Stimulated activated CD8-positive, alpha-beta memory T cell treated with anti-CD3 and anti-CD28 coated beads, Interleukin-15, amount 100 ng/mL, for 24 hours (primary cell): ENCODE measurements around the gene RAE1.

Source experiments
- DNase-seq: peaks from one replicate; pipeline ENCODE4 v3.0.0-alpha.2; 2020; ENCODE audit warnings: low read depth

RAE1 gene

GRCh38 chr20:57372157-57372556, 21.1 kb downstream of the RAE1 start:
- DNase-seq = no peak

- no peak for DNase-seq
Observed at GRCh38 chr20:57372581-57373350, 21.7 kb downstream of the RAE1 start.

DNA sequence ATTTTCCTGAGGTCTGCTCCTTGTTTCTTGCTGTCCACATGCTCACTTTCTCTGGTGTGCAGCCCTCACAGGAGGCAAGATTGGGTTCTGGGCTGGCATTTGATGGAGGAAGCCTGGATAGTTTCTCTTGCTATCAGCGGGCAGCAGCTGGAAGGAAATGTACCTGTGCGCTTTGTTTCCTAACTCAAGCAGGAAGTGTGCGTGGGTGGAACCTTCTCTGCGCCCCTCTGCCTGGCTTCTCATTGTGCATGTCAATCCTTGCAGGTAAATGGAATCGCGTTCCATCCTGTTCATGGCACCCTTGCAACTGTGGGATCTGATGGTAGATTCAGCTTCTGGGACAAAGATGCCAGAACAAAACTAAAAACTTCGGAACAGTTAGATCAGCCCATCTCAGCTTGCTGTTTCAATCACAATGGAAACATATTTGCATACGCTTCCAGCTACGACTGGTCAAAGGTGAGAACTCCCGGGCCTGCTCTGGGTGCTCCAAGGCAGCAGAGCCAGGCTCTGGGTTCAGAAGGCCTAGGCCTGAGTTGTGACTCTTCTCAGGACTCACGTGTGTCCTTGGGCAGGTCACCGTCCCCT, 23.4 kb downstream of the RAE1 start:
- DNase-seq = no peak

DNA sequence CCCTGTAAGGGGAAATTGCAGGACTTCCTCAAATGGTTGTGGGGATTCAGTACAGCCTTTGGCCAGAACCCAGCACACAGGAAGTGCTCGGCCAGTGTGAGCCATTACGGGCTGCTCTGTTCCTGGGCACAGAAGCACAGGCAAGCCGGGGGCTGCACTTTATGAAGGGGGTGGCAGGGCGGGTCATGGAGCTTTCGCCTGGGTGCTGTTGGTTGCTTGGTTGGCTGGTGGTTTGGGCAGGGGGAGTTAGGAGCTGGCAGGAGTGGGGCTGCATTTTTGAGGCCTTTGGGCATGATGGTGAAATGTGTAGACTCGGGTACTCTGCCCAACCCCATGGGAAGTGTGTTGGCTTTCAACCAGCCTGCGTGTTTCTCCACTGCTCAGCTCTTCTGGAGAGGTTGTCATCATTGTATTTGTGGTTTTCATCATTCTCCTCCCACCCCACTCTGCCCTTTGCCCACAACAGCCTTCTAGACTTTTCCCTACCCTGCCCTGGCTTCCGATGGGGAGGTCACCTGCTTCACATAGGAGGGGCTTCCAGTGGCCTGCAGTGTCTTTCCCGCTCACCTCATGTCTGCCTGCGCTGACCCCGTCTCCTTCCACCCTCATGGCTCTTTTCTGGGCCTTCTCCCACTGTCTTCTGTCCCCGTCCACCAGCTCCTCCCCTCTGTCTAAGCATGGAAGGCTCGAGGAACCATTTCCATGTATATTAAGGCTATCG, 24.0 kb downstream of the RAE1 start:
- DNase-seq = no peak

- DNase-seq = no peak
Observed at GRCh38 chr20:57375652-57376230, 24.7 kb downstream of the RAE1 start.

GRCh38 chr20:57377350-57377749, 26.3 kb downstream of the RAE1 start:
- no peak for DNase-seq

- no peak for DNase-seq
Observed at GRCh38 chr20:57378107-57378506, 27.1 kb downstream of the RAE1 start.

GRCh38 chr20:57378646-57379262, 27.7 kb downstream of the RAE1 start:
- DNase-seq = no peak

DNA sequence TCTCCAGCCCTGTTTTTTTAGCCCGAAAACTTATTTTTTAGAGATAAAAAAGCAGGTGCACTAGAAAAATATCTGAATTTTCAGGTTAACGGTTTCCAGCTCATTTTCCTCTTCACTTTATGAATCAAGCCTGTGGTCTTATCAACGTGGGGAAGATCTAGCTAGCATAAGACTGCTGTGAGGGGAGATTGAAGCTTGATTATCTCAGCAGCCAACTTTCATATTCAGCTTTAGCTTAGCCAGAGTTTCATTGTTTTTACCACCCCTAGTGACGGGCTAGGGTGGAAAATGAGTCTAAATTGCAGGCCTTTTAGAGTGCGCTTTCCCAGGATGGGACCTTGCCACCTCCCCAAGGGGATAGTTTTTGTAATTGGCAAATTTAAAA, 28.2 kb downstream of the RAE1 start:
- no peak for DNase-seq

DNA sequence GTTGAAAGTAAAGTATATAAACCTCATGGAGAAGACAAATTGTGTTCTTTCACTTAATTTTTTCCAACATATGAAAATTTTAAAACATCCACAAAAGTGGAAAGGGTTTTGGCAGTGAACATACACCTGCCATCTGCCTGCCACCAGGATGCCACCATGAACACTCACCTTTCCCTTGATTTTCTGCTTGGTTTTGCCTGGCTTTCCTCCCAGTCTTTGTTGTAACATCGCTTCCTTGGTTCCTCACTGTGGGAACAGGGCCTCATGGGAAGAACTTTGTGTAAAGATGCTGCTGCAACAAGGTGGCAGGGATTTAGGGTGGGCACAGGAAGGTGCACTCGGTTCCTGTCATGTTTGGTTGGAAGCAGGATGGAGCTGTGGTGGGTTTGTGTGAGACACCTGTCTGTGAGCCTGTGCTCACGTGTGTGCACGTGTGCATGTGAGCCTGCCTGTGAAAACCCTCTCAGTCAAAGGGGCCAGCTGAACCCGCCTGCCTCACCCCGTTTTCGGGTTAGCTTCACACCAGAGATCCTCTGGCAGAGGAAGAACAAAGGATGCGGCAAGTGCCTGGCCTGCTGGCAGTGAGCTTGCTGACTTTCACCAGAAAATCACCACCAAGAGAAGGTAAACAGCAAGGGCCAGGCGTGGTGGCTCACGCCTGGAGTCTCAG, 29.2 kb downstream of the RAE1 start:
- DNase-seq = no peak

DNA sequence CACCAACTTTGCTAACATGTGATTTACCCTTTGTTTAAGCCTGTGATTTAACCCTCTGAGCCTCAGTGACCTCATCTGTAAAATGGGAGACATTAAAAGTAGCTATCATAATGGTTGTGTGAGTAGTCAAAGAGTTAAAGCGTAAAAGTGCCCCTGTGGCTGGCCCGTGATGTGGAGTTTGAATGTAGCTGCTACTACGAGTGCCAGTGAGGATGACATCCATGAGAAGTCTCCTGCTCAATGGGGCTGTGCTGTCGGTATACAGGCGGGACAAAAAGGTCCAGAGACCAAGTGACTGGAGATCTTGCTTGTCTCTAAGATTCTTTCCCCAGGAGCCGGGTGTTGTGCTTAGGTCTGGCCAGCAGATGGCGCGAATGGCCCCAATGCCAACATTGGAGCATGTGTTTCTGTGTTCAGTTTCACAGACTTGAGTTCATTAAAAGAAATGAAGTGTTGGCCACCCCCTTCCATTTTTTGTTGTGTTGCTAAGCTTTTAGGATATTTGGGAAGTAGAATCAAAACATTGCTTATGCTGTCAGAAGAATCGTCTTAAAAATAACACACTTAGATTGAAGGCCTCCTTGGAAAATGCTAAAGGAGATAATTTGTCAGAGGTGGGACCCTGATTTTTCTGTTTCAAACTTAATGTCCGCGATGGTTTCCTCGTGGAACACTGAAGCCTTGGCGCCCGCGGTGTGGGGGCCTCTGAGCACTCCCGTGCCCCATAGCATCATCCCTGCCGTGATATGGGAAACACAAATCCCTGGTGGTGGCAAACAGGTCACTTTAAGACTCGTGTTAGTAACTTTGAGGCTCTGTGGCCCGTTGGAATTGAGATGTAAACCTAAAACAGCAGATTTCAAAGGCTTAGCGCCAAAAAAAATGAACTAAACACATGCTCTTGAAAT, 30.8 kb downstream of the RAE1 start:
- peak; percentile 68 for DNase-seq

- no peak for DNase-seq
Observed at GRCh38 chr20:57382516-57382915, 31.5 kb downstream of the RAE1 start.

GRCh38 chr20:57383447-57384347, 32.6 kb downstream of the RAE1 start:
- DNase-seq = no peak

DNA sequence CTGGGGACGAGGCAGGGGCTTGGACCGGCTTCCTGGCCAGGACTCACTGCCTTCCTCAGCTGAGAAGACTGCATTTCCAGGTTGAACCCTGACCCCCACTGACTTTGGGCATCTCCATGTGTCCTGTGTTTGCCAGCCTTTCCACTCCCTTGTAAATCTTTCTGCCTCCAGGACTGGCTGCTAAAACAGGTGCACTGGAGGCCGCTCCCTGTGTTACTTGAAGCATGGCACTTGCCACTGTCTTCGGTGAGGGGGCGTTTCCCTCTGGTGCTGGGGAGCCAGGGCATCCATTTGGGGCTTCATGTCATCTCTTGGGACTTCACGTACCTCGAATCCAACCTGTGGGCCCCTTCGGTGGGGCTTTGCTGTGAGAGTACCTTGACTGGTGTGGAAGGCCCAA, 33.4 kb downstream of the RAE1 start:
- no peak for DNase-seq

GRCh38 chr20:57384953-57385761, 34.1 kb downstream of the RAE1 start:
- DNase-seq = no peak

DNA sequence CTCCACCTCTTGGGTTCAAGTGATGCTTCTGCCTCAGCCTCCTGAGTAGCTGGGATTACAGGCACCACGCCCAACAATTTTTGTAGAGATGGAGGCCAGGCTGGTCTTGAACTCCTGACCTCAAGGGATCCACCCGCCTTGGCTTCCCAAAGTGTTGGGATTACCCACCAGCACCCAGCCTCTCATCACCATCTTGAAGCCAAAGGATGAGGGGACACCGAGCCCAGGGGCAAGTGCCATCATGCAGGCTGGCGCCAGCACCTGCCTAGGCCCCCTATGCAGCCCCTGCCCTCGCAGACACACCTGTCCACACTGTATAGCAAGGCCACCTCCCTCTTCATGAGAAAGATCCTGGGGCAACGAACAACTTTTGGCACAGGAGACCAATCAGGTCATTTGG, 34.9 kb downstream of the RAE1 start:
- no peak for DNase-seq

DNA sequence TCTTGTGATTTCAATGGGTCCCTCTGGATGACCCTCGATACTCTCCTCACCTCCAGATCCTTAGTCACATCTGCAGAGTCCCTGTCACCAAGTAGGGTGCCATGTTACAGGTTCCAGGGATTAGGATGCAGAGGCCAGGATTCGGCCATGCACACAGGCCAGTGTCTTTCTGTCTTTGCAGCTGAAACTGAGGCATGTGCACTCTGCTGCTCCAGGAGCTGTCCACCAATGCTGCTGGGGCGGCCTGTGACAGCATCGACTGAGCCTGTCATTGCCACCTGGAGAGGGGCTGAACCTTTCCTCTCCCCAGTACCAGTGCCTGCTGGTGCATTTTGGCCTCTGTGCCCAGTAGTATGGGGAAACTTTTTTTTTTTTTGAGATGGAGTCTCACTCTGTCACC, 35.7 kb downstream of the RAE1 start:
- DNase-seq = no peak

DNA sequence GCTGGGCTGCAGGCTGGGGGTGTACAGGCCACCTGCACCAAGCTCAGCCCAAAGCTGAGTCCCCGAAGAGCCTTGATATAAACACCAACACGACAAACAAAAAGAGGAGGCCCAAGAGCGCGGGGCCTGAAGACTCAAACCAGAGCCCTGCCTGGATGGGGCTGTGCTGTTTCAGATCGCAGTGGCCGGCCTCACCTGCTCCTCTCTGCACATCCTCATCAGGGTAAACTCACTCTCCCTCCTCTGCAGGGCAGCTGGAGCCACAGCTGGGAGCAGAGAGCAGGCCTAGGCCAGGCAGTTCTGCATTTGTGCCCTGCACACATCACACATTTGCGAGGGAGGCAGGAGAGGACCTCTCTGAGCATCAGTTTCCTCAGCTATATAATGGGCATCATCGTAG, 36.4 kb downstream of the RAE1 start:
- no peak for DNase-seq

GRCh38 chr20:57387945-57388371, 36.9 kb downstream of the RAE1 start:
- DNase-seq = no peak
